Mononuclear cell (primary cell): Measurements from ENCODE around the gene TFPI. TPM values are rescaled to one million over a fixed set of nuclear protein-coding genes. Genes with fewer than 3 reads are reported as not detected.
"Not testable (repeated sequence)": the region's sequence is repeated elsewhere in the genome, so short reads cannot be mapped to it uniquely, and the experiment has no call there.

Experiments
- H3K27me3 ChIP-seq: 2 replicates; pipeline ENCODE4 v1.6.0; 2011; ENCODE audit warnings: low read length, control low read depth; ENCODE audit not compliant: insufficient read depth
- H3K4me1 ChIP-seq: 2 replicates; pipeline ENCODE4 v1.5.1; 2011; ENCODE audit warnings: mild to moderate bottlenecking, low read length, control low read depth; ENCODE audit not compliant: insufficient read depth
- H3K4me3 ChIP-seq: 2 replicates; pipeline ENCODE4 v1.5.1; 2011; ENCODE audit warnings: mild to moderate bottlenecking, low read length, moderate library complexity
- H3K9me3 ChIP-seq: 2 replicates; pipeline ENCODE4 v1.5.1; 2011; ENCODE audit warnings: low read depth, mild to moderate bottlenecking, control low read depth, low read length
- total RNA-seq: library from RNA; depleted of rRNA; stranded (reverse); fragments of >200 nt; gene quantifications from one replicate; pipeline ENCODE4 v1.2.3, GENCODE V29; 2012

Gene TFPI
- 6.9 TPM for total RNA-seq

- H3K4me3 ChIP-seq = peak within 1 kb of the TSS; percentile 14
- no peaks in the 10 kb centered on the region for H3K9me3 ChIP-seq
- no peaks in the 10 kb centered on the region for H3K27me3 ChIP-seq
- H3K4me1 ChIP-seq = peaks cover 6% of the 10 kb centered on the region
Observed at GRCh38 chr2:187554011-187554703, at the start of gene TFPI. Gene TFPI, minus strand, starts transcription at chr2:187554435. Its CDS starts 50,667 bp downstream, at chr2:187503768.

- Histone ChIP-seq H3K27me3 (no peaks in the 10 kb centered on the region), H3K4me1 (no peaks in the 10 kb centered on the region), H3K9me3 (no peaks in the 10 kb centered on the region), H3K4me3 (no peak overlapping the region)
Observed at GRCh38 chr2:187594801-187595200, 40.6 kb upstream of the TFPI start.

GRCh38 chr2:187593697-187594096 lies 39.5 kb upstream of the TFPI start:
- Histone ChIP-seq H3K4me1 (no peaks in the 10 kb centered on the region), H3K27me3 (no peaks in the 10 kb centered on the region), H3K9me3 (no peaks in the 10 kb centered on the region), H3K4me3 (no peak overlapping the region)

GRCh38 chr2:187593098-187593497 lies 38.9 kb upstream of the TFPI start:
- Histone ChIP-seq H3K4me3 (no peak overlapping the region), H3K27me3 (no peaks in the 10 kb centered on the region), H3K9me3 (no peaks in the 10 kb centered on the region), H3K4me1 (no peaks in the 10 kb centered on the region)

- Histone ChIP-seq H3K9me3 (no peaks in the 10 kb centered on the region), H3K4me3 (no peak overlapping the region), H3K27me3 (no peaks in the 10 kb centered on the region), H3K4me1 (no peaks in the 10 kb centered on the region)
Observed at GRCh38 chr2:187590175-187590574, 35.9 kb upstream of the TFPI start.

DNA sequence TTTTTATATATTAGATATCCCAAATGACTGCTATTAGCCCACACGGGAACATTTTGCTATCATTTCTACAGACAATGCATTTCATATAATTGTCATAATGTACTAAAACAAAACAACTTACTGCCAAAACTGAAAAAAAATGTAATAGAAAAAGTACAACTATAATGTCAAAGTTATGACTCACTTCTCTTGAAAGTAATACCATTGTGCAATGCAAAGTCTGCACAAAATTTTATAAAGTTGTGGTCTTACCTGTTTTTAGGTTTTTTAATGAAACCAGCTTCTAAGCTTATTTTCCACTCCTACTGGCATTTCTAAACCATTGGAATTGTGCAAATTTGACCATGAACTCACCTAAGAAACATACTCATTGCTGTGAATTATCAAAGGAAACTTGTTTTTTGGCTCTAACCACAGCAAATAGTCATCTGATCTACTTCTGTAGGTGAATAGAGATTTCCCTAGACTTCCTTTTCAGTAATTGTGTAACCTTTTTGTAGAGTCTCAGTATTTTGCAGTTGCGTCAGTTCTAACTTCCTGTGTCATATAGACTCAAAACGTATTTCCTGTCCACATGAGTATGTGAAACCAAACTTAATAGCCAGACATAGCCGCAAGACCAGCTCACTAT lies 31.9 kb upstream of the TFPI start:
- no peaks in the 10 kb centered on the region for H3K9me3 ChIP-seq
- H3K4me1 ChIP-seq = no peaks in the 10 kb centered on the region
- H3K27me3 ChIP-seq = no peaks in the 10 kb centered on the region
- no peak overlapping the region for H3K4me3 ChIP-seq

GRCh38 chr2:187581125-187581896 lies 27.1 kb upstream of the TFPI start:
- Histone ChIP-seq H3K27me3 (no peaks in the 10 kb centered on the region), H3K4me3 (no peak overlapping the region), H3K4me1 (no peaks in the 10 kb centered on the region), H3K9me3 (no peaks in the 10 kb centered on the region)

- Histone ChIP-seq H3K27me3 (no peaks in the 10 kb centered on the region), H3K4me1 (no peaks in the 10 kb centered on the region), H3K9me3 (no peaks in the 10 kb centered on the region), H3K4me3 (no peak overlapping the region)
Observed at GRCh38 chr2:187580462-187581124, 26.4 kb upstream of the TFPI start.

DNA sequence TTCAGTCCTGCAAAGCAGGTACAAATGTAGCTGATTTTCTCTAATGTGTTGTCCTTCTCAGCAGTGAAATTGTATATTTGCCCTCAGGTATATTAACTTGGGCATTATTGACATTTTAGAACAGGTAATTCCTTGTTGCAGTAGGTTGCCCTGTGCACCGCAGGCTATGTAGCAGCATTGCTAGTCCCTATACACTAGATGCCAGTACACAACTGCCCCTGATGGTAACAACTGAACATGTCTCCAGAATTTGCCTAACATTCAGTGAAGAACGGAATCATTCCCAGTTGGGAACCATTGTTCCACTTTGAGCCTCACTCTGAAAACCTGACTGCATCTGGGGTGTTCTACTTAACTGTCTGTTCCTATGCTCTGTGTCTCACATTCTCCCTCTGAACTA lies 23.1 kb upstream of the TFPI start:
- Histone ChIP-seq H3K9me3 (no peaks in the 10 kb centered on the region), H3K4me3 (no peak overlapping the region), H3K4me1 (no peaks in the 10 kb centered on the region), H3K27me3 (no peaks in the 10 kb centered on the region)

DNA sequence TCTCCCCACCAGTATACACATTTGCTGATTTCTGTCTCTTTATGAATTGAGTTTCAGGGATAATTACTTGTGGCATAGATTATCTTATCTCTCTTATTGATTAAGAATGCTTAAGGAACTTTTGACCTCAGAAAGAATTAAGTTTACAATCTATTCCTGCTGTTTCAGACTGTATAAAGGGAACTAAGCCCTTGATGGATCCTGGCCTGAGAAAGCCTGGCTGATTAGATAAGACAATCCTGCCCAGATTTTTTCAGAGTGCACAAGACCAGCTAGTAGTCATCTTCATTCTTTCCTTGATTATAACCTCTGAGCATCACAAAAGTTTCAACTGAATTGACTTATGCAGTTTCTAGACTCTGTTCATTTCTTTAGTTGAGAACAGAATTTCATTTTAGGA lies 22.7 kb upstream of the TFPI start:
- Histone ChIP-seq H3K27me3 (no peaks in the 10 kb centered on the region), H3K4me3 (no peak overlapping the region), H3K9me3 (no peaks in the 10 kb centered on the region), H3K4me1 (no peaks in the 10 kb centered on the region)

- Histone ChIP-seq H3K27me3 (no peaks in the 10 kb centered on the region), H3K4me1 (no peaks in the 10 kb centered on the region), H3K9me3 (no peaks in the 10 kb centered on the region), H3K4me3 (no peak overlapping the region)
Observed at GRCh38 chr2:187575751-187576067, 21.5 kb upstream of the TFPI start.

- no peak overlapping the region for H3K4me3 ChIP-seq
- H3K27me3 ChIP-seq = no peaks in the 10 kb centered on the region
- no peaks in the 10 kb centered on the region for H3K4me1 ChIP-seq
- H3K9me3 ChIP-seq = no peaks in the 10 kb centered on the region
Observed at GRCh38 chr2:187574969-187575750, 20.9 kb upstream of the TFPI start.

DNA sequence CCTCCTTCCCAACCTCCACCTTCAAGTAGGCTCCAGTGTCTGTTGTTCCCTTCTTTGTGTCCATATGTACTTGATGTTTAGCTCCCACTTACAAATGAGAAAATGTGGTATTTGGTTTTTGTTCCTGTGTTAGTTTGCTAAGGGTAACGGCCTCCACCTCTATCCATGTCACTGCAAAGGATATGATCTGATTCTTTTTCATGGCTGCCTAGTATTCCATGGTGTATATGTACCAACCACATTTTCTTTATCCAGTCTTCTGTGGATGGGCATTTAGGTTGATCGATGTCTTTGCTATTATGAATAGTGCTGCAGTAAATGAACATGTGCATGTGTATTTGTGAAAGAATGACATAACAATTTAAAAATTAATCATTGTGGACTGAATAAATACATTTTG lies 19.5 kb upstream of the TFPI start:
- no peaks in the 10 kb centered on the region for H3K9me3 ChIP-seq
- no peak overlapping the region for H3K4me3 ChIP-seq
- no peaks in the 10 kb centered on the region for H3K4me1 ChIP-seq
- H3K27me3 ChIP-seq = no peaks in the 10 kb centered on the region

GRCh38 chr2:187571996-187572395 lies 17.8 kb upstream of the TFPI start:
- H3K27me3 ChIP-seq, H3K4me1 ChIP-seq, H3K4me3 ChIP-seq, H3K9me3 ChIP-seq: not testable (repeated sequence)

GRCh38 chr2:187569571-187569970 lies 15.3 kb upstream of the TFPI start:
- Histone ChIP-seq H3K4me3 (no peak overlapping the region), H3K9me3 (no peaks in the 10 kb centered on the region), H3K27me3 (no peaks in the 10 kb centered on the region), H3K4me1 (no peaks in the 10 kb centered on the region)
